Esophagus muscularis mucosa (tissue), 4 donors: ENCODE results near the gene NSMF.

Source experiments
- CTCF ChIP-seq, 3 experiments: fragments of 200-600 bp in 2 of 3; fragments of 450-650 bp in 1 of 3; sonication (generic) in 2 of 3; IDR thresholded peaks; one replicate each; pipeline ENCODE4 v1.5.1; 2017 to 2019; ENCODE audit warnings: antibody characterized with exemption in 3 of 3, mild to moderate bottlenecking in 2 of 3, moderate library complexity in 1 of 3
- EP300 ChIP-seq: sonication (generic); formaldehyde crosslinking; IDR thresholded peaks from one replicate; pipeline ENCODE4 v1.6.1; 2017; ENCODE audit warnings: antibody characterized with exemption
- POLR2A ChIP-seq: fragments of 450-650 bp; IDR thresholded peaks from one replicate; pipeline ENCODE4 v1.6.1; 2017; ENCODE audit warnings: antibody characterized with exemption, moderate library complexity, mild to moderate bottlenecking, low read depth
- POLR2AphosphoS5 ChIP-seq, 2 donors: sonication (generic); formaldehyde crosslinking; IDR thresholded peaks; one replicate each; pipeline ENCODE4 v1.6.1; 2017; ENCODE audit warnings: antibody characterized with exemption in 2 of 2

- no peak for TF ChIP-seq POLR2A
- TF ChIP-seq CTCF (IDR thresholded peaks at IDR 0.05) = no peak
- TF ChIP-seq EP300 = no peak
- TF ChIP-seq POLR2AphosphoS5 (IDR thresholded peaks at IDR 0.05) = no peak
Measured at GRCh38 chr9:137486141-137486490, 27.0 kb upstream of the NSMF start.
